Measurements from ENCODE around the gene AAK1. TPM values are rescaled to one million over a fixed set of nuclear protein-coding genes. Genes with fewer than 3 reads are reported as not detected.
"Not testable (repeated sequence)": the region's sequence is repeated elsewhere in the genome, so short reads cannot be mapped to it uniquely, and the experiment has no call there.

AAK1 gene
- total RNA-seq, 1 experiment from 2014 or later, result 20.6 TPM

GRCh38 chr2:69637923-69638322 lies 5.6 kb downstream of the AAK1 start:
- DNase-seq (ENCODE audit: low read depth, low spot score), result no peak
- in situ Hi-C loops (cut with HindIII; ENCODE audit: low pct_unique_long_range_greater_than_20kb, low sequenced_read_pairs), result no loop called here

- no peak for DNase-seq (ENCODE audit: low read depth, low spot score)
- in situ Hi-C loops (cut with HindIII; ENCODE audit: low pct_unique_long_range_greater_than_20kb, low sequenced_read_pairs), result no loop called here
Measured at GRCh38 chr2:69636395-69636794, 7.1 kb downstream of the AAK1 start.

- in situ Hi-C loops (cut with HindIII; ENCODE audit: low pct_unique_long_range_greater_than_20kb, low sequenced_read_pairs), result no loop called here
- no peak for DNase-seq (ENCODE audit: low read depth, low spot score)
Measured at GRCh38 chr2:69635432-69635831, 8.1 kb downstream of the AAK1 start.

GRCh38 chr2:69634196-69634821 lies 9.2 kb downstream of the AAK1 start:
- no peak for DNase-seq (ENCODE audit: low read depth, low spot score)
- in situ Hi-C loops (cut with HindIII; ENCODE audit: low pct_unique_long_range_greater_than_20kb, low sequenced_read_pairs), result no loop called here

GRCh38 chr2:69631402-69631801 lies 12.1 kb downstream of the AAK1 start:
- no peak for DNase-seq (ENCODE audit: low read depth, low spot score)
- in situ Hi-C loops (cut with HindIII; ENCODE audit: low pct_unique_long_range_greater_than_20kb, low sequenced_read_pairs), result no loop called here

GRCh38 chr2:69629921-69630608 lies 13.5 kb downstream of the AAK1 start:
- in situ Hi-C loops (cut with HindIII; ENCODE audit: low pct_unique_long_range_greater_than_20kb, low sequenced_read_pairs), result no loop called here

GRCh38 chr2:69628325-69629021 lies 15.1 kb downstream of the AAK1 start:
- DNase-seq (ENCODE audit: low read depth, low spot score), result no peak
- in situ Hi-C loops (cut with HindIII; ENCODE audit: low pct_unique_long_range_greater_than_20kb, low sequenced_read_pairs), result no loop called here

More at GRCh38 chr2:69629921-69630608, 13.5 kb downstream of the AAK1 start:
- DNase-seq (ENCODE audit: low read depth, low spot score), result no peak

- peak; percentile 61 for DNase-seq (ENCODE audit: low read depth, low spot score)
- in situ Hi-C loops (cut with HindIII; ENCODE audit: low pct_unique_long_range_greater_than_20kb, low sequenced_read_pairs), result no loop called here
Measured at GRCh38 chr2:69625078-69625795, 18.3 kb downstream of the AAK1 start.

- in situ Hi-C loops (cut with HindIII; ENCODE audit: low pct_unique_long_range_greater_than_20kb, low sequenced_read_pairs), result no loop called here
- peak; percentile 72 for DNase-seq (ENCODE audit: low read depth, low spot score)
Measured at GRCh38 chr2:69624611-69625010, 18.9 kb downstream of the AAK1 start.

GRCh38 chr2:69624131-69624530 lies 19.4 kb downstream of the AAK1 start:
- in situ Hi-C loops (cut with HindIII; ENCODE audit: low pct_unique_long_range_greater_than_20kb, low sequenced_read_pairs), result no loop called here
- no peak for DNase-seq (ENCODE audit: low read depth, low spot score)

- DNase-seq (ENCODE audit: low read depth, low spot score), result no peak
- in situ Hi-C loops (cut with HindIII; ENCODE audit: low pct_unique_long_range_greater_than_20kb, low sequenced_read_pairs), result no loop called here
Measured at GRCh38 chr2:69623236-69623635, 20.3 kb downstream of the AAK1 start.

GRCh38 chr2:69622805-69623204 lies 20.7 kb downstream of the AAK1 start:
- DNase-seq (ENCODE audit: low read depth, low spot score); in situ Hi-C loops (cut with HindIII; ENCODE audit: low pct_unique_long_range_greater_than_20kb, low sequenced_read_pairs): not testable (repeated sequence)

- in situ Hi-C loops (cut with HindIII; ENCODE audit: low pct_unique_long_range_greater_than_20kb, low sequenced_read_pairs); DNase-seq (ENCODE audit: low read depth, low spot score): not testable (repeated sequence)
Measured at GRCh38 chr2:69622017-69622540, 21.5 kb downstream of the AAK1 start.

- no peak for DNase-seq (ENCODE audit: low read depth, low spot score)
- in situ Hi-C loops (cut with HindIII; ENCODE audit: low pct_unique_long_range_greater_than_20kb, low sequenced_read_pairs), result no loop called here
Measured at GRCh38 chr2:69621440-69621839, 22.1 kb downstream of the AAK1 start.

- in situ Hi-C loops (cut with HindIII; ENCODE audit: low pct_unique_long_range_greater_than_20kb, low sequenced_read_pairs), result no loop called here
- no peak for DNase-seq (ENCODE audit: low read depth, low spot score)
Measured at GRCh38 chr2:69620870-69621269, 22.7 kb downstream of the AAK1 start.

- in situ Hi-C loops (cut with HindIII; ENCODE audit: low pct_unique_long_range_greater_than_20kb, low sequenced_read_pairs), result no loop called here
- DNase-seq (ENCODE audit: low read depth, low spot score), result no peak
Measured at GRCh38 chr2:69619725-69620124, 23.8 kb downstream of the AAK1 start.

- in situ Hi-C loops (cut with HindIII; ENCODE audit: low pct_unique_long_range_greater_than_20kb, low sequenced_read_pairs), result no loop called here
- DNase-seq (ENCODE audit: low read depth, low spot score), result no peak
Measured at GRCh38 chr2:69618362-69618761, 25.2 kb downstream of the AAK1 start.

GRCh38 chr2:69617744-69618143 lies 25.8 kb downstream of the AAK1 start:
- no peak for DNase-seq (ENCODE audit: low read depth, low spot score)
- in situ Hi-C loops (cut with HindIII; ENCODE audit: low pct_unique_long_range_greater_than_20kb, low sequenced_read_pairs), result no loop called here
